Activated T-cell treated with anti-CD3 and anti-CD28 coated beads for 24 hours (primary cell): ENCODE results near the gene AP4B1.
A peak's percentile ranks its signal among the peaks of the same experiment; 100 is the strongest.
"Not testable (repeated sequence)": the region's sequence is repeated elsewhere in the genome, so short reads cannot be mapped to it uniquely, and the experiment has no call there.

Experiments
- DNase-seq: peaks from one replicate; pipeline ENCODE4 v3.0.0-alpha.2; 2020; ENCODE audit warnings: low read depth

AP4B1 gene

GRCh38 chr1:113904674-113905434 is at the start of gene AP4B1, which contains the start of gene DCLRE1B:
AP4B1 (minus strand) TSS chr1:113904799; CDS start chr1:113904717, 82 bp downstream.
DCLRE1B (plus strand) TSS chr1:113905326; CDS start chr1:113905587, 261 bp downstream.
- peak; percentile 96 for DNase-seq

GRCh38 chr1:113951719-113952118 is 47.1 kb upstream of the AP4B1 start:
- DNase-seq, result no peak

- DNase-seq, result no peak
These were observed 46.3 kb upstream of the AP4B1 start for GRCh38 chr1:113950908-113951307.

- DNase-seq, result no peak
These were observed 44.4 kb upstream of the AP4B1 start for GRCh38 chr1:113949007-113949406.

GRCh38 chr1:113948151-113948550 is 43.6 kb upstream of the AP4B1 start:
- DNase-seq, result not testable (repeated sequence)

- no peak for DNase-seq
These were observed 42.9 kb upstream of the AP4B1 start for GRCh38 chr1:113947388-113948107.

GRCh38 chr1:113946678-113947387 is 42.2 kb upstream of the AP4B1 start:
- DNase-seq, result no peak

GRCh38 chr1:113946112-113946511 is 41.5 kb upstream of the AP4B1 start:
- no peak for DNase-seq

- no peak for DNase-seq
These were observed 40.7 kb upstream of the AP4B1 start for GRCh38 chr1:113945329-113945728.

- DNase-seq, result no peak
These were observed 38.6 kb upstream of the AP4B1 start for GRCh38 chr1:113943028-113943811.

GRCh38 chr1:113942527-113942926 is 37.9 kb upstream of the AP4B1 start:
- DNase-seq, result no peak

GRCh38 chr1:113941245-113941559 is 36.6 kb upstream of the AP4B1 start:
- no peak for DNase-seq

- peak; percentile 23 for DNase-seq
These were observed 36.0 kb upstream of the AP4B1 start for GRCh38 chr1:113940365-113941244.

GRCh38 chr1:113938192-113938591 is 33.6 kb upstream of the AP4B1 start:
- no peak for DNase-seq

GRCh38 chr1:113937146-113937545 is 32.5 kb upstream of the AP4B1 start:
- no peak for DNase-seq

GRCh38 chr1:113935970-113936369 is 31.4 kb upstream of the AP4B1 start:
- DNase-seq, result no peak

- no peak for DNase-seq
These were observed 30.6 kb upstream of the AP4B1 start for GRCh38 chr1:113935176-113935575.

- DNase-seq, result no peak
These were observed 30.0 kb upstream of the AP4B1 start for GRCh38 chr1:113934511-113935055.

GRCh38 chr1:113934006-113934405 is 29.4 kb upstream of the AP4B1 start:
- DNase-seq, result no peak

GRCh38 chr1:113931451-113931851 is 26.9 kb upstream of the AP4B1 start:
- DNase-seq, result no peak
